Choroid plexus epithelial cell (primary cell): ENCODE data around the gene ADK.

Source experiments
- DNase-seq: peaks from one replicate; pipeline ENCODE4 v3.0.0-alpha.2; 2010; ENCODE audit warnings: low read depth
- H3K4me3 ChIP-seq: 2 replicates; pipeline ENCODE4 v1.5.1; 2011; ENCODE audit warnings: low read depth, mild to moderate bottlenecking, control low read depth, low read length, moderate library complexity
- CTCF ChIP-seq: conservative IDR thresholded peaks from 2 replicates; pipeline ENCODE4 v1.5.1; 2011; ENCODE audit warnings: low read depth, mild to moderate bottlenecking, control low read depth, inconsistent platforms, low read length, moderate library complexity

The ADK gene

GRCh38 chr10:74728225-74728624 is 577.2 kb downstream of the ADK start:
- DNase-seq = no peak
- no peak overlapping the region for H3K4me3 ChIP-seq
- no peak for TF ChIP-seq CTCF

DNA sequence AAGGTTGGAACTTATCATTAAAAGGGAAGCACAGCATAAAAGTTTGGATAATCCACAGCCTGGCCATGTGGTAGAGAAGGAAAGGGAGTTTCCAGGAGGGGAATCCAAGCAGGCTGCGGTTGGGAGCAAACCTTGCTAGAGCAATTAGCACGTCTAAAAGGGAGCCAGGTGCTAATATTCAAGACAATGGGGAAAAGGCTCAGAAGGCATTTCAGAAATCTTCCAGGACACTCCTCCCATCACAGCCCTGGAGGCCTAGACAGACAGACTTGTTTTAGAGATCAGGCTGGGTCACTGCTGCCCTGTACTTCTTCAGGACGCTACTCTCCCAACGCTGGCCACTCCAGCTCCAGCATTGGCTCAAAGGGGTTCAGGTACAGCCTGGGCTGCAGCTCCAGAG is 579.2 kb downstream of the ADK start:
- DNase-seq = no peak
- H3K4me3 ChIP-seq = no peak overlapping the region
- no peak for TF ChIP-seq CTCF

GRCh38 chr10:74733612-74734011 is 582.6 kb downstream of the ADK start:
- H3K4me3 ChIP-seq = no peak overlapping the region
- no peak for TF ChIP-seq CTCF
- DNase-seq = no peak

GRCh38 chr10:74736029-74736428 is 585.0 kb downstream of the ADK start:
- H3K4me3 ChIP-seq = no peak overlapping the region
- no peak for TF ChIP-seq CTCF
- no peak for DNase-seq

GRCh38 chr10:74738052-74738451 is 587.0 kb downstream of the ADK start:
- DNase-seq = peak; percentile 27
- TF ChIP-seq CTCF = peak; percentile 36
- H3K4me3 ChIP-seq = no peak overlapping the region

- no peak for TF ChIP-seq CTCF
- H3K4me3 ChIP-seq = no peak overlapping the region
- DNase-seq = no peak
These were observed 587.5 kb downstream of the ADK start for GRCh38 chr10:74738542-74738941.

DNA sequence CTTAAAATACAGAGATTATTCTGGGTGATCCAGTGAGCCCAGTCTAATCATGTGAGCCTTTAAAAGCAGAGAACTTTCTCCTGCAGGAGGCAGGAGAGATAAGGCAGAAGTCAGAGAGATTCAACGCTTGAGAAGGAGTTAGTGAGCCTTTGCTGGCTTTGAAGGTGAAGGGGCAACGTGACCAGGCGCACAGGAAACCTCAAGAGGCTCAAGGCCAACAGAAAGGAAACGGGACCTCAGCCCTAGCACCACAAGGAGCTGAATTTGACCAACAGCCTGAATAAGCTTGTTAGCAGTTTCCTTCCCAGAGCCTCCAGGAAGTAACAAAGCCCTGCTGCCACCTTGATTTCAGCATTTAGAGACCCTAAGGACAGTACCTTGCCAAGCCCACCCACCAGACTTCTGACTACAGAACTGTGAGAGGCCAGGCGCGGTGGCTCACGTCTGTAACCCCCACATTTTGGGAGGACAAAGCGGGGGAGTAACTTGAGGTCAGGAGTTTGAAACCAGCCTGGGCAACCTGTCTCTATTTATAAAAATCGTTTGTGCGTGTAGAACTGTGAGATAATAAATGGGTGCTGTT is 588.1 kb downstream of the ADK start:
- TF ChIP-seq CTCF = peak; percentile 71
- no peak overlapping the region for H3K4me3 ChIP-seq
- DNase-seq = peak; percentile 68
